Retina (tissue), 1 donor: Measurements from ENCODE around the gene MICU2.

Experiments
- DNase-seq: peaks from one replicate; pipeline ENCODE4 v3.0.0-alpha.2; 2016

The MICU2 gene, protein sequence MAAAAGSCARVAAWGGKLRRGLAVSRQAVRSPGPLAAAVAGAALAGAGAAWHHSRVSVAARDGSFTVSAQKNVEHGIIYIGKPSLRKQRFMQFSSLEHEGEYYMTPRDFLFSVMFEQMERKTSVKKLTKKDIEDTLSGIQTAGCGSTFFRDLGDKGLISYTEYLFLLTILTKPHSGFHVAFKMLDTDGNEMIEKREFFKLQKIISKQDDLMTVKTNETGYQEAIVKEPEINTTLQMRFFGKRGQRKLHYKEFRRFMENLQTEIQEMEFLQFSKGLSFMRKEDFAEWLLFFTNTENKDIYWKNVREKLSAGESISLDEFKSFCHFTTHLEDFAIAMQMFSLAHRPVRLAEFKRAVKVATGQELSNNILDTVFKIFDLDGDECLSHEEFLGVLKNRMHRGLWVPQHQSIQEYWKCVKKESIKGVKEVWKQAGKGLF

DNA sequence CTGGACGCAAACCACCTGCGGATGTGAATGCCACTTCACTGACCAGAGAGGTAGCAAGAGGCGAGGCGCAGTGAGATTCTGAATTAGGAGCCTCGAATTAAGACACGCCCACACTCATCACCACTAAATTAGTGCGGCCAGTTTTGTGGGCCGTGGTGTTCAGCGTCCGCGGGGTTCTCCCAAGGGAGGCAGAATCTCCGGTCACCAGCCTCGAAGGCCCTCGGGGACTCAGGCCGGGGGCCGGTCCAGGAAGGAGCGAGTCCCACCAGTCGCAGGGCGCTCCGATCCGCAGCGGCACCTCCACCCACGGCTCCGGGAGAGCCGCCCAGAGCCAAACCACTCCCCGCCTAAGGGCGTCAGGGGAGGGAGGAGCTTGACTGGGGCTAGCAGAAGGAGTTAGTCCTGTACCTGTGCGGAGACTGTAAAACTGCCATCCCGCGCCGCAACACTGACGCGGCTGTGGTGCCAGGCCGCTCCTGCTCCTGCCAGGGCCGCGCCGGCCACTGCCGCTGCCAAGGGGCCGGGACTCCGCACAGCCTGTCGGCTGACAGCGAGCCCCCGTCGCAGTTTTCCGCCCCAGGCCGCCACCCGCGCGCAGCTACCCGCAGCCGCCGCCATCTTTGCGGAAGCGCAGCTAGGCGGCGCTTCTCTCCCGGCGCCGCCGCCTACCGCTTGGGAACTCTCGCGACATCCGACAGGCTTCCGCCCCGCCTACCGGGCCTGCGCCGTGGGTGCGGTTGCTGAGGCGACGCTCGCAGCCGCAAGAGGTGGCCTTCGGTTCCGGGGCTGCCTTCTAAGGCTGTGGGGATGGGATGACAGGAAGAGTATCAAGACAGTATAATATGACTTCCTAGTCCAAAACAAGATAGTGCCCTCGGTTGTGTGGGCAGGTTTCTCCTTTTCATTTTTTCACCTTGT, at the start of gene MICU2:
Gene MICU2, minus strand, starts transcription at position 640 of the 918 bp plus-strand sequence. Its CDS starts 22 bp downstream, at position 618.
- DNase-seq: peak; percentile 99

DNA sequence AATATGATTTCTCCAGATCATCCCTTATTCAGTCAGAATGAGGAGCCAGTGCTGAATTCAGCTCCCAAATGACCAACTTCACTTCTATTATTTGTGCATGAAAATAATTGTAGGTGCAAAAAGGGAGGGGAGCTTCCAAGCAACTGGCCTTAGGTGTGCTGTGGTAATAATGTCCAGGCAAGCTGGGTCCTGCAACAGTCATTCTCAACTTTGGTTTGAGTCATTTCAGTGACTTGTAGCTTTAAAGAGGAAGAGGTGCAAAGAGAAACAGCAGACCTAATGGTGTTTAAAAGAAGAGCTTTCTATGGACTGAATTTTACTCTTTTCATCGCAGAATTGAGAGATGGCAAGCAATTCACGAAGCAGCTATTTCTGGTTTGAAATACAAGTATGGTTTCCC, 37.7 kb upstream of the MICU2 start:
- DNase-seq: no peak

DNA sequence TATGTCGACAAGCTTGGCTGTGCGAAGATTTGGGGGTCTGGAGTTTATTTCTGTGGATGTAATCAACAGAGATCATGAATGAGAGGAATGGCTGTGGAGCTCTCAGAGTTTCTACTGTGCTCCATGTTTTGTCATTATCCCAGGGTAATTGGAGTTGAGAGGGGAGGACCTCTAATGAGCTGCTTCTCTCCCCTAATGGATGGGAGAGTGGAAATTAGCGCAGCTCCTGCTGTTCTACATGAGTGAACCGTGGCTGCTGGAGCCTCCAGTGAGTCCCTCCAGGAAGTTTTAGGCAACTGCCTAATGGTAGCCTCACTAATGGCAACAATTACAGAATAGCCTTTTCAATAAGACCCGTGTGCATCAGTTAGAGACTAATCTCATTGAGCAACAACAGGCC, 35.6 kb upstream of the MICU2 start:
- peak; percentile 77 for DNase-seq

DNA sequence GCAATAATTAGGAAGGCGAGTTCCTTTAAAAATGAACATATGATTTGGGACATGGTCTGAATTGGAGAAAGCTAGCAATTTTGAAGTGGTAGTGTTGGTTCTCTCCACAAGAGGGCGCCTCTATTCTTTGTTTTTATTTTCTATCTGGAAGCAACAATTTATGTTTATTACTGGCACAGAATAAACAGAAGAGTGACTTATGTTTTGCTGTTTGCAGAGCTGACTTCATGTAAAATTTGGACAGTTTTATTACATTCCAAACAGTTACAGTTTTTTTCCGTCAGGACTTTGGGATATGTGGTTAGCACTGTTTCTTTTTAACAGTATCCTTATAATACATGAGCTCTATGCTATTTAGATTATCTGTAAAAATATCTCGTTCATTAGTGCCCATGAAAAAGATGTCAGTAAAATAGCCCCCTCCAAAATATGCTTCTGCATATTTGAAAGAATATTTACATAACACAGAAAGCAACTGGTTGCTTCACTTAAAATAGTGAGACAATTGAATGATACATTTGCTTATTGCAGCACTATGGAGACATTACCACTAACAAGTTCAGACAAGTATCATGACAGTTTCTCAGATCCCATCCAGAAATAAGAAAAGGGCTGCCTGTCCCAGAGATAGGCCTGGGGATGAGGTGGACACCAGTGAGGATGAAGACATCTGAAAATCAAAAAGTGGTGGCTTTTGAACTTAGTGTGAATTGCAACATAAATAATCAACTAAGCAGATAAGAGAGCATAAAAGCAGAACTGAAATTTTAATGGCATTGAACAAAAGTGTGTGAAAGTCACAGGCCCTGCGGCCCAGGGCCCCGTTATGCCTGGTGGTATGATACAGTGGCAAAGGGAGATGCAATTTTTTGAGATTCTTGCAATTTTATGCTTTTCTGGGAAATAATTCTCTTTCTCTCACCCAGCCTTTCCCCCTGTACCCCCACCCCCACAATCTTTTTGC, 34.6 kb upstream of the MICU2 start:
- DNase-seq: peak; percentile 71

DNA sequence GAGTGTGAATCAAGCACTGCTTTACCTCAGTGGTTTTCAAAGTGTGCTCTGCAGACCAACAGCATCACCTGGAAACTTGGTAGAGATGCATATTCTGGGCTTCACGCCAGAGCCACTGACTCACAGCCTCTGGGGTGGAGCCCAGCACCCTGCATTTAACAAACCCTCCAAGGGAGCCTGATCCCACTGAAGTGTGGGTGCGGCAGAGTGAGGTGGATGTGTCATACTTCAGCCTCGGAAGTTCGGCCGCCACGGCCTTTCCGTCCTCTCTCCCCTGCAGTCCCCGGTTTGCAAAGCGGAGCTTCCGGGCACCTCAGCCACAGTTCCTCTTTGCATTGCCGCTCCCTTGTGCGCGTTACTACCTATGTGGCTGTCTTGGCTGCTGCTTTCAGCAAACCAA, 33.3 kb upstream of the MICU2 start:
- DNase-seq: no peak

DNA sequence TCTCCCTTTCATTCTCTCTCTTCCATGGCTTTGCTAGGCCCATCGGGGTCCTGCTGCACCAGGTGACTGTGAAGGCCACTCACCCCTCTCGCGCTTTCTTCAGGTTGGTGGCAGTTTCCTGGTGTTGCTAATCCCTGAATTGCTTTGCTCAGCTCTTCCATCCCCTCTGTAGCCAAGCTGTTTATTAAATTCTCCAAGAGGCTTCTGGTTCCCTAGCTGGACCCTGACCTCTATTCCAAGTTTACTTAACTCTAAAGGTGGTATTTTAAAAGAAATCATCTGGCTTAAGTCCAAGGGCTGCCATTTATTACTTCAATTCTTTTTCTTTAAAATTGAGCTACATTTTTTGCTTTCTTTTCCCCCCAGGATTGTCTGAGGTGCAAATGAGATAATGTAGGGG, 32.7 kb upstream of the MICU2 start:
- DNase-seq: no peak

DNA sequence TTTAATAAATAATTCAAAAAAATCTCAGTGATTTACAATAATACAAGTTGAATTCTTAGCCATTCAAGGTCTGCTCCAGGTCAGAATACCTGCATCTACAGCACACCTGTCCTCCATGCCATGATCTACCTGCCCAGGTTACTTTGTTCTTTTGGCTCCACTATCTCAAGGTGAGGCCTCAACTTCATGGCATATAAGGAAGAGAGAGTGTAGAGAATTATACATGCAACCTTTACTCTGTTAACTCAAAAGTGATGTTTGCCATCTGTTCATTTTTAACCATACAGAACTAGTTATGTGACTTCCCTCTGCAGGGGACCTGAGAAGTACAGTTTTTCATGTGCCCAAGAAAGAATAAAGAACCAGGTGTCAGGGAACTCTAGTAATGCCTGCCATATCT, 28.2 kb upstream of the MICU2 start:
- no peak for DNase-seq

DNA sequence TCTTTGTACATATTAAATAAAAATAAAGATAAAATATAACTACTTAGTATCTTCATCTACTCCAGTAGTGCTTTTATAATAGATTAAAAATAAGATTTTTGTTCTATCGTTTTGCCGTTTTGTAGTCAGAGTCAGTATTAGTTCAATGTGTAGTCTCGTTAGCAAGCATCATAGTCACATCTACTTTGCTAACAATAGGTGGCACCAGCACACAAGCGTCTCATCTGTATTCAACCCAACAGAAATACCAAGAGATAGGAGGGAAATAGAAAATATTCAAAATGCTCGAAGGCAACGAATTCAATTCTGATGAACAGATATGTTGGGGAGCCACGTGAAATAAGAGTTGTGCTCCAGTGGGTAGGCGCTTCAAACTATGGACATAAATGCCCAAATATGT, 21.4 kb upstream of the MICU2 start:
- DNase-seq: no peak

DNA sequence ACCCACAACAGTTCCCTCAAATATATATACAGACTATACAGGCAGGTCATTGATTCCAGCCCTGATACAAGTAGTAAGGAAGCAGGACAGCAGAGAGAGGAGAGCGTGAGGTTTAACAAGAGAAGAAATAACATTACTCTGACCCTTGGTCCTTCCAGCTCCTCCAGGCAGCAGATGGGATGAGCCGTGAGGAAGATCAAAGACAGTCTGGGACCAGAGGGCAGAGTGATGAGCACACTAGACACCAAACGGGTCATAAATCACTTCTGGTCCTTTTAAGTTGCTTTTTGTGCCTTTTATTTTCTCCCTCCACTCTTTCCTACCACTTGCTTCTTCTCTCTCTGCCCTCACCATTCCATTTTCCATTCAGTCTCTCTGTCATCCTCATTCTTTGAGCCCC, 16.9 kb upstream of the MICU2 start:
- no peak for DNase-seq

DNA sequence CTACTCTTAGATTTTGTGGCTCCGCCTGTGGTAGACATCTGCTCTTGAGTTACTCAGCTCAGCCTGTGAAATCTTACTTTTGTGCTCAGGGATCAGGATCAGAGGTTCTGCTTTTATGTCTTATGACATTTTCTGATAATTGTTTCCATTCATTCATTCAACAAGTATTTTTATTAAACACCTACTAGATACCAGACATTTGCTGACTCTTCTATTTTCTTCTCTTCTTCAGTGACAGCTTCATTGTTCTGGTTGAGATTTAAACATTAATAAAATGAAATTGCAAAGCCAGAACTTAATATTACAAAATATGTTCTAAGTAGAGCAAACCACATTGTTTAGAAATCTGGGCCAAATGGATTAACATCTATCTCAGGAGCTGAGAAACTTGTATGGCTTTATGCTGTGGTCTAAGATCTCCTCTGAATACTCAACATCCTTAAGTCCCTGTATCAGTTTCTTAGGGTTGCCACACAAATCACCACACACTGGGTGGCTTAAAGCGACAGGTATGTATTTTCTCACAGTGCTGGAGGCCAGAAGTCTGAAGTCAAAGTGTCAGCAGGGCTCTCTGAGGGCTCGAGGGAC, 15.8 kb upstream of the MICU2 start:
- DNase-seq: no peak

DNA sequence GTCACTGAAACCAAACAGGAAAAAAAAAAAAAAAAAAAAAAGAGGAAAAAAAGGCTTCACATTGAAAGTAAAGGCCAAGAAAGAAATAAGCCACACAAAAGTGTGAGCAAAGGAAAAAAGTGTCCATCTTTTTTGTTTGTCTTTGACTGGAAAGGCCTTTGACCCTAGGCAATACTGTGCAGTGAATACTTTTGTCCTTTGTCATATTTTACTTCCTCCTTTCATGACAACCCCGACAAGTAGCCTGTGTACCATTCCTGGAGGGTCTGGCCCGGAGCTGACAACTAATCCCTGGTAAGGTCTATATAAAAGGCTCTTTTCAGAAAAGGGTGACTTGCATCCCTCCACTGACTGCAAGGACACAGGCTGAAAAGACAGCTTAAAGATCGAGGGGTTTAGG, 12.9 kb upstream of the MICU2 start:
- no peak for DNase-seq

DNA sequence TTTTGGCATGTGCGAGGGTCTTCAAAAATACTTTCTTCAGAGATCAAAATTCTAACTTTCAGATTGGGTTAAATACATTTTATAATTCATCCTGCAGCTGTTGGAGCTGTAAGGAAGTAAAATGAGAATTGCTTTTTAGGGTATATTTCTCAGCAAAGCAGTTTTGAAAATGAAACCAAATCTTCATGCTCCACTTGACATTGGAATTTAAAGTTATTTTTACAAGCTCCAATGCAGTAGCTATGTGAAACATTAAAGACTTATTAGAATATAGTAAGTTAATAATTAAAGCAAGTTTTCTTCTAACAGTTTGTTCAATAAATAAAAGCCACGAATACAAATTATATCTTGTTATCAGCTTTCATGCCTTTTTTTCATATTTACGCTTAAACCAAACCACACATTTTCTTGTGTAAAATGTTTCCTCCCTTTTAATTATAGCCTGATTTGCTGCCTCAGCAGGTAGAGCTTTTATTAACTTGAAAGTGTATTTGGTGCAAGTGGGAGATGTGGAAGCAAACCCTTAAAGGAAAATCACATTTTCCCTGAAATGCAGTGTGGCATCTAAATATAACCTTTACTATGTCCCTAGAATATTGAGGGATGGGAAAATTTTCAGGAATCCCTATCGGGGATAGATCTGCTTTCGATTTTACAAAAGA, 12.4 kb upstream of the MICU2 start:
- no peak for DNase-seq

DNA sequence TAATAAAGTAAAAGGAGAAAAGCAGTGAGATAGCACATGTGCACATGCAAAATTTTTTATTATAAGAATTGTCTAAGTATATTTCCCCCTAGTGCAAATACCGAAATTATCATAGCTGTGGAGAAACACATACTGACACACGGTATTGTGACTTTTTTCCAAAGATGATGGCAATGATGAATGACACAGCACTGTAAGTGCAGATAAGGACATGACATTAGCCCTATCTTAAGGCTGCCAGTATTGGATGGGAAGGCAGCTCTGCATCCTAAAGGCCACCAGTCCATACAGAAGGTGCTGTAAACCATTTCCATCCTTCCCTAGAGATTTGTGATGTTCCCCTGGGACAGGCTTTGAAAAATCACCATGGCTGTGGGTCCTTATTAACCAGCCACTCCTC, 11.5 kb upstream of the MICU2 start:
- DNase-seq: no peak

DNA sequence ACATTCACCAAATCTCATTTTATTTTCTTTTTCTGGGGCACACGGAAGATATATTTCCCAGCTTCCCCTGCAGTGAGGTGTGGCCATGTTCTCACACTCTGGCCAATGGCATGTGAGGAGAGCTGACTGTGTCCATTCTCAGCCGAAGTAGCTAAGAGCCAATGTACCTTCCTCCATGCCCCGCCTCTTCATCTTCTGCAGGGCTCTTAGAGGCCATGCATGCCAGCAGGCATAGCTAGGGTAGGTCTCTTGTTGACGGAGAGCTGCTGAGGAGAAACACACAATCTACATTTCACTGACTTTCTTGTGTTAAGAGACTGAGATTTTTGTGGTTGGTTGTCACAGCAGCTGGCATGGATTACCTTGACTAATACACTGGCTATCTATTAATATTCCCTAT, 9.8 kb upstream of the MICU2 start:
- no peak for DNase-seq

DNA sequence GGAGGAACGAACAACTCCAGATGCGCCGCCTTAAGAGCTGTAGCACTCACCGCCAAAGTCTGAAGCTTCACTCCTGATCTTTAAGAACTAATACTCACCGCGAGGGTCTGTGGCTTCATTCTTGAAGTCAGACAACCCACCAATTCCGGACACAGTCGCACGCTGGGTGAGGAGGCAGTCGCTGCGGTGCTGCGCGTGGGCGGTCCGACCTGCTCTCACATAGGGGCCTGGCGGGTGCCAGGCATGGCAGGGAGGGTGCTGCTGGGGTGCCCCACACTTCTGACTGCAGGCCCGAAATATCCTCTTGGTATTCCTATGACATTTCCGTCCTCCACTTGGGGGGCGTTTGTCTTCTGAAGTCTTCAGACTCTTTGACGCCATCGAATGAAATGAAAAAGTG, 7.4 kb upstream of the MICU2 start:
- no peak for DNase-seq

DNA sequence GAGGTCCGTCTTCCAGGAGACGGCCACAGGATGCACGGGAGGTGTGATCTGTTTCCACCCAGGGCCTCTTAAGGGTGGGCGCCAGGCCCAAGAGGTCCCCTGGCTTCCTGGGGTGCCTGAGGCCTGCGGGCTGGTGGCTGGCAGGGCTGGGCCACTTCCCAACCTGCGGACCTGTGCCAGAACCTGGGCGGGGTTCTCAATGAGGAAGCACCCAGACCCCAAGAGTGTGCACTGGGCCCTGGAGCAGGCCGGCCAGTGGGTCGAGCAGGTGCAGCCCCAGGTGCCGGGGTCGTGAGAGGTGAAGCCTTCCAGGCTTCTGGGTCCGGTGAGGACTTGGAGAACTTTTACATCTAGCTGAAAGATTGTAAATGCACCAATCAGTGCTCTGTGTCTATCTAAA, 6.7 kb upstream of the MICU2 start:
- DNase-seq: no peak

DNA sequence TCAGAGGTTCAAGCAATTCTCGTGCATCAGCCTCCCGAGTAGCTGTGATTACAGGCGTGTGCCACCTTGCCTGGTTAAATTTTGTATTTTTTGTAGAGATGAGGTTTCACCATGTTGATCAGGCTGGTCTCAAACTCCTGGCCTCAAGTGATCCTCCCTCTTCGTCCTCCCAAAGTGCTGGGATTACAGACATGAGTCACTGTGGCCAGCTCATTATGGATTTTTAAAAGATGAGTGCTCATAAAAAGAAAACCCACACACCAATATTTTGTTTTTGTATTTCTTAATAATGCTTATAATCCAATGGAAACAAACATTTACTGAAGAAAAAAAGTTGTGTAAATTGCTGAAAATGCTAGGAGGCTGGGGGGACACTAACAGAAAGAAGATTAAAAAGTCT, 5.0 kb upstream of the MICU2 start:
- DNase-seq: no peak

DNA sequence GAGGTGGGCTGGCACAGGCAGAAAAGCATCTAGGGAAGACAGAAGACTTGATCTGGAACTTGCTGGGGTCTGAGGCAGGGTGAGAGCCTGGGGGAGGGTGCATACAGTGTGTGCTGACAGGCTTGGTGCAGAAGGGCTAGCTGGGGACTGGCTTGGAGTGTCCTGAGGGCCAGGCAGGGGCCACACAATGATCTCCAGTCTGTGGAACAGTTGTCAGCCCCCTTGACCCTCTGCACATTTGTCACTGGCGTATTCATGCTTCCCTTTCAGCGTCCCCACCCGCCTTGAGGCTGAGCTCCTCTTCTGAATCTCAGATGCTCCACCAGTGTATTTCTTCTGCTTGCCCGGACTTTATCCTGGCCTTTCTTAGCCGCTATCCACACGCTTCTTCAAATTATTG, 2.8 kb upstream of the MICU2 start:
- peak; percentile 42 for DNase-seq

DNA sequence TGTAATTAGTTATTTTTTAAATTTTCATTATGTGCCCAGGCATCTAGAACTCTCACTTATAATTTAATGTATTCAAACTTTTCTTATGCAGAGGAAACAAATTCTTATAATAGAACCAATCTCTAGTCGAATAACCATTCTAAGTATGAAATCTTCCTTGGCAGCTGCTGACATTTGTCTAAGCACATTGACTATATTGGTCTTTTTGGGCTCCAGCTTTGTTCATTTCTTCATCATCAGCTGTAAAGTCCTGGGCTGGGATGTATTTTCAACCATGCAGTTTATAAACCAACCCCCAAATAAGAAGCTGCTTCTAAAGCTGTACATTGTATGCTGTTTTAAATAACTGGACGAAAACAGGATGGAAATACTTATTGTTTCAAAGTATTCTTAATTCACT, 2.3 kb upstream of the MICU2 start:
- DNase-seq: no peak

DNA sequence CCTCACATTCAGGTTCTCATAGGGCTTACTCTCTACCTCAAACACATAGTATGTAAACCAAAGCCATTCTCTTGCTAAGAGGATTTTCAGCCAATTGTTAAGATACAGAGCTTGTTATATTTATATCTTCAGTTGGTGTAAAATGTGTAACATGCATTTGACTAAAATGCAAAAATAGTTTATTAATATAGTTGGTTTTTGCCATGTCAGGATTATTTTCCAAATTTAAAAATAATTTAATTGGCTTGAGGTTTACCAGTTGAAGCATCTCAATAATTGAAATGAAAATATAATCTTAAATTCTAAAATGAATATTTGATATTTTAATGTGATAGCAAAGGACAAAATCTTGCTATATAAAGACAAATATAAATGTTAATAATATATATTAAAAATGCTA, 7.2 kb downstream of the MICU2 start:
- no peak for DNase-seq

DNA sequence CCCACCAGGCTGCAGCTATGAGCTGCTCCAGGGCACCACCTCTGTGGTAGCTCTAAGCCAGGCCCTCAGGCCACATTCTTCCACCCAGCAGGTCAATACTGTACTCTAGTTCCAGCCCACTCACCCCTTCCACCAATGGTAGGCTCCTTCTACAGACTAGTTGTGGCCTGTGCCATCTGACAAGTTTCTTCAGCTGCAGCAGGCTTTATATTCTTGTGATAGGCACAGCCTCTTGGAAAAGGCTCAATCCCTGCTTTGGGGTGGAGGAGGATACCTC, 8.5 kb downstream of the MICU2 start:
- no peak for DNase-seq
